Testis (tissue), 3 donors: ENCODE measurements around the gene EHD4. TPM values are rescaled to one million over a fixed set of nuclear protein-coding genes. Genes with fewer than 3 reads are reported as not detected.

Source experiments
- DNase-seq: peaks from one replicate; pipeline ENCODE4 v3.0.0-alpha.2; 2019
- H3K27ac ChIP-seq, 2 donors: fragments of 200-600 bp; sonication (generic); one replicate each; pipeline ENCODE4 v1.5.1; 2019
- H3K27me3 ChIP-seq: fragments of 200-600 bp; sonication (generic); one replicate; pipeline ENCODE4 v1.5.1; 2019
- H3K36me3 ChIP-seq: fragments of 200-600 bp; sonication (generic); one replicate; pipeline ENCODE4 v1.5.1; 2017; ENCODE audit warnings: low read depth; ENCODE audit errors: missing control alignments
- H3K4me1 ChIP-seq: fragments of 200-600 bp; sonication (generic); one replicate; pipeline ENCODE4 v1.5.1; 2019
- H3K4me3 ChIP-seq, 2 donors: fragments of 200-600 bp; sonication (generic); one replicate each; pipeline ENCODE4 v1.5.1; 2017 to 2019
- H3K9me3 ChIP-seq: fragments of 200-600 bp; sonication (generic); one replicate; pipeline ENCODE4 v1.5.1; 2017
- POLR2A ChIP-seq: fragments of 450-650 bp; IDR thresholded peaks from one replicate; pipeline ENCODE4 v1.6.1; 2017; ENCODE audit warnings: antibody characterized with exemption, mild to moderate bottlenecking, moderate library complexity
- WGBS, 2 donors: methylation state at CpG; one replicate each; pipeline ENCODE4 v1.1.5; 2018; 5-methylcytosine and 5-hydroxymethylcytosine counted together
- intact Hi-C: fragments of 100-400 bp; cut with DNase I; formaldehyde crosslinking; loops from one replicate; pipeline ENCODE4 v1.15.1; 2023; ENCODE audit warnings: low total_unique reads
- polyA plus RNA-seq: library from polyadenylated mRNA; stranded (reverse); fragments of 350-450 nt; fragmentation: Illumina TruSeq; extraction: RNeasy Lipid Tissue Mini Kit (QIAGEN cat#74804); gene quantifications from one replicate; pipeline ENCODE4 v1.2.3, GENCODE V29; 2014; ENCODE audit warnings: low read depth, low replicate concordance; ENCODE audit not compliant: insufficient read depth
- total RNA-seq, 2 donors: library from RNA; depleted of rRNA; stranded (reverse); fragments of >200 nt; gene quantifications; one replicate each; pipeline ENCODE4 v1.2.3, GENCODE V29; 2016
- TF ChIP-seq, protein P1 (sequence below), 3 experiments: fragments of 450-650 bp in 2 of 3; fragments of 200-600 bp in 1 of 3; sonication (generic) in 1 of 3; IDR thresholded peaks; one replicate each; pipeline ENCODE4 v1.5.1; 2016 to 2019; ENCODE audit warnings: antibody characterized with exemption in 3 of 3, mild to moderate bottlenecking in 2 of 3, moderate library complexity in 1 of 3

Gene EHD4
- total and polyA plus RNA-seq, 3 donors from 2014 or later = 8.0 to 10.2 (median 9.4) TPM

DNA sequence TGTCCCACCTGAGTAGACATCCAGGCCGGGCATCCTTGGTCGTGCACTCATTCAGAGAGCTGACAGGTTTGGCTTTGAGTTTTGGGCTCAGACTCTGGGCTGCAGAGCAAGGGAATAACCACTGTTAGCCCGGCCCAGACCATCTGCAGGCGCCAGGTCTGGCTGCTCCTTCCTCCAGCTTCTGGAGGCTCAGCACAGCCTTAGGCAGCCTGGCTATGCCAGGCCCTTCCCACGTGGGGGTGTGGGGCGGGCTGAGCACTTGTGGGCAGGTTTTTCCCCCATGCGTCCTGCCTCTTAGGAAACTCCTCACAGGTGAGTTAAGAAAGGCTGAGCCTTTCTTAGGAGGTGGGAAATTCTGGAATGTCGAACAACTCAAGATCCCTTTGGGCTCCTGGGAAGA is 122.5 kb downstream of the EHD4 start:
- intact Hi-C loops = no loop called here
- Histone ChIP-seq H3K4me1 (no peaks in the 10 kb centered on the region), H3K9me3 (no peaks in the 10 kb centered on the region), H3K36me3 (no peaks in the 10 kb centered on the region), H3K27ac (no peak overlapping the region), H3K4me3 (no peak overlapping the region), H3K27me3 (no peaks in the 10 kb centered on the region)
- WGBS, 2 donors = 71 to 100% methylated on average over 1 to 8 of the region's 8 CpGs
- no peak for DNase-seq
- no peak for TF ChIP-seq POLR2A
- TF ChIP-seq, protein P1, sequence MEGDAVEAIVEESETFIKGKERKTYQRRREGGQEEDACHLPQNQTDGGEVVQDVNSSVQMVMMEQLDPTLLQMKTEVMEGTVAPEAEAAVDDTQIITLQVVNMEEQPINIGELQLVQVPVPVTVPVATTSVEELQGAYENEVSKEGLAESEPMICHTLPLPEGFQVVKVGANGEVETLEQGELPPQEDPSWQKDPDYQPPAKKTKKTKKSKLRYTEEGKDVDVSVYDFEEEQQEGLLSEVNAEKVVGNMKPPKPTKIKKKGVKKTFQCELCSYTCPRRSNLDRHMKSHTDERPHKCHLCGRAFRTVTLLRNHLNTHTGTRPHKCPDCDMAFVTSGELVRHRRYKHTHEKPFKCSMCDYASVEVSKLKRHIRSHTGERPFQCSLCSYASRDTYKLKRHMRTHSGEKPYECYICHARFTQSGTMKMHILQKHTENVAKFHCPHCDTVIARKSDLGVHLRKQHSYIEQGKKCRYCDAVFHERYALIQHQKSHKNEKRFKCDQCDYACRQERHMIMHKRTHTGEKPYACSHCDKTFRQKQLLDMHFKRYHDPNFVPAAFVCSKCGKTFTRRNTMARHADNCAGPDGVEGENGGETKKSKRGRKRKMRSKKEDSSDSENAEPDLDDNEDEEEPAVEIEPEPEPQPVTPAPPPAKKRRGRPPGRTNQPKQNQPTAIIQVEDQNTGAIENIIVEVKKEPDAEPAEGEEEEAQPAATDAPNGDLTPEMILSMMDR (IDR thresholded peaks at IDR 0.05) = no peak

DNA sequence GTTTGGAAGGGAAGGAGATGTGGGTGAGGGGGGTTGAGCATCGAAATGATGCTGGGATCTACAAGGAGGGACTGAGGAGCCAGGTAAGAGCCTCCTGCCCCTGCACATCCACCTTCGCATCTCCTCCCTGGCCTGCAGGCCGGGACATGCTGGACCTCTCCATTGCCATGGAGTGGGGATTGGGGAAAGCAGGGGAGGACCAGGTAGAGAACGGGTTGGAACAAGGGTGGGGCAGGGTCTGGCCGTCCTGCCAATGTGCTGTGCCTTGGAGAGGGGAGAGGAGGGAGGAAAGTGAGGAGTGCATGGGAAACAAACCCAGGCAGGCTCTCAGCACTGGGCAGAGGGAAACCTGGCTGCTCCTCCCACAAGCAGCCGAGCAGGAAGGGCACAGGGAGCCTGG is 123.2 kb downstream of the EHD4 start:
- WGBS, 2 donors = 82 to 88% methylated on average over 6 of the region's 6 CpGs
- Histone ChIP-seq H3K4me1 (no peaks in the 10 kb centered on the region), H3K27me3 (no peaks in the 10 kb centered on the region), H3K4me3 (no peak overlapping the region), H3K9me3 (no peaks in the 10 kb centered on the region), H3K36me3 (no peaks in the 10 kb centered on the region), H3K27ac (no peak overlapping the region)
- DNase-seq = no peak
- intact Hi-C loops = no loop called here
- TF ChIP-seq POLR2A = no peak
- TF ChIP-seq, protein P1 (IDR thresholded peaks at IDR 0.05) = no peak

DNA sequence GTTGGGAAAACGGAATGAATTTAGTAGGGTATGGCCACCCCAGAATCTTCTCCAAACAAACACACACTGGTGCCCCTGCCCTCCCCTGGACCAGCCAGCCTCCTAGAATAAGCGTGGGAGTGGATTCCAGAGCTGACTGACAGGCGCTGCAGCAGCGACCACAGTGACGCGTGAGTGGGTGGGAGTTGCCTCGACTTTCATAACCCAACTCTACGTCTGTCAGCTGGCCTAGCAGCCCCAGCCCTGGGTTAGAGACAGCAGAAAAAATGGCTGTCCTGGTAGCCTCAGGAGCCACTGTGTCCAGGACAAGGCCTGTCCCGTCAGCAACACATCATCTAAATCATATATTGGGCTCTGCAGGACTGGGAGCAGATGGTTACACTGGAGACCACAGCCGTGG is 123.7 kb downstream of the EHD4 start:
- WGBS, 2 donors = 70 to 79% methylated on average over 10 of the region's 10 CpGs
- Histone ChIP-seq H3K27ac (no peak overlapping the region), H3K27me3 (no peaks in the 10 kb centered on the region), H3K36me3 (no peaks in the 10 kb centered on the region), H3K9me3 (no peaks in the 10 kb centered on the region), H3K4me1 (no peaks in the 10 kb centered on the region), H3K4me3 (no peak overlapping the region)
- no peak for DNase-seq
- intact Hi-C loops = no loop called here
- no peak for TF ChIP-seq POLR2A
- TF ChIP-seq, protein P1 (IDR thresholded peaks at IDR 0.05) = no peak

DNA sequence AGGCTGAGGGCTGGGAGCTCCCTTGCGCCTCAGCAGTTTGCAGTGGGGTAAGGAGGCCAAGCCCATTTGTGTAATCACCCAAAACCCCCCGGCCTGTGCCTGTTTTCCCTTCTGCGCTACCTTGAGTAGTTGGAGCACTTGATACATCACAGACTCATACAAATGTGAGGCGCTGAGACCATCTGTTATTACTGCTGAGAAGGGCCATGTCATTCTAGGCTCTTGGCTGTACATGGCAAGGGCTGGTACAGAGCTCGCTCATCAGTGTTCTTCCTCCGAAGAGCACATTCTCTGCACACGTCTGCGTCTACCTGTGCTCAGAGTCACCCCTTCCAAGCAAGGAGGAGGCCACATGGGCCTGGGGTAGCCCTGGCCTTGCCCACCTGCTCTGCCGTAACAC is 124.4 kb downstream of the EHD4 start:
- Histone ChIP-seq H3K36me3 (no peaks in the 10 kb centered on the region), H3K4me1 (no peaks in the 10 kb centered on the region), H3K27ac (no peak overlapping the region), H3K4me3 (no peak overlapping the region), H3K9me3 (no peaks in the 10 kb centered on the region), H3K27me3 (no peaks in the 10 kb centered on the region)
- no peak for DNase-seq
- 95 to 97% methylated on average over 6 to 9 of the region's 9 CpGs for WGBS, 2 donors
- TF ChIP-seq, protein P1 (IDR thresholded peaks at IDR 0.05) = no peak
- TF ChIP-seq POLR2A = no peak
- intact Hi-C loops = no loop called here

DNA sequence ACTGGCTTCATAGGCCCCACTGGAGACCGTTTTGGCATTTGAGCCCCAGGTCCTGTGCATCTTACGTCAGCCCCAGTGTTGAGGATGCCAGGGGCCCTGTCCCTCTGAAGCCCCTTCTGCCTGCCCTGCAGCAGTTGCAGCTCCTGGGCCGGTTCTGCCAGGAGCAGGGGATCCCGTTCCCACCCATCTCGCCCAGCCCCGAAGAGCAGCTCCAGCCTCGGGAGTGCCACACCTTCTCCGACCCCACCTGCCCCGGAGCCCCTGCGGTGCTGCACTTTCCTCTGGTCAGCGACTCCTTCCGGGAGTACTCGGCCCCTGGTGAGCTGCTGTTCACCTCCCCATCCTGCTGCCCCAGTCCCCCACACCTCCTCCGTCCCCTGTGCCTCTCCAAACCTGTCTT is 125.2 kb downstream of the EHD4 start:
- no peak for DNase-seq
- H3K27ac ChIP-seq = no peak overlapping the region
- H3K4me1 ChIP-seq = no peaks in the 10 kb centered on the region
- H3K4me3 ChIP-seq = no peak overlapping the region
- intact Hi-C loops = no loop called here
- TF ChIP-seq POLR2A = no peak
- TF ChIP-seq, protein P1 (IDR thresholded peaks at IDR 0.05) = no peak
- no peaks in the 10 kb centered on the region for H3K9me3 ChIP-seq
- H3K36me3 ChIP-seq = no peaks in the 10 kb centered on the region
- WGBS, 2 donors = 88 to 90% methylated on average over 13 to 14 of the region's 14 CpGs
- no peaks in the 10 kb centered on the region for H3K27me3 ChIP-seq
